SK-N-MC (cell line): ENCODE data around the gene TGM4.

ENCODE experiments used
- EZH2 ChIP-seq: fragments of 200-600 bp; sonication (generic); IDR thresholded peaks from one replicate; pipeline ENCODE4 v1.6.1; 2017; ENCODE audit warnings: antibody characterized with exemption
- POLR2AphosphoS5 ChIP-seq: IDR thresholded peaks from 2 replicates; pipeline ENCODE4 v1.6.1; 2012; ENCODE audit warnings: mild to moderate bottlenecking, low read depth, low read length, borderline replicate concordance

DNA sequence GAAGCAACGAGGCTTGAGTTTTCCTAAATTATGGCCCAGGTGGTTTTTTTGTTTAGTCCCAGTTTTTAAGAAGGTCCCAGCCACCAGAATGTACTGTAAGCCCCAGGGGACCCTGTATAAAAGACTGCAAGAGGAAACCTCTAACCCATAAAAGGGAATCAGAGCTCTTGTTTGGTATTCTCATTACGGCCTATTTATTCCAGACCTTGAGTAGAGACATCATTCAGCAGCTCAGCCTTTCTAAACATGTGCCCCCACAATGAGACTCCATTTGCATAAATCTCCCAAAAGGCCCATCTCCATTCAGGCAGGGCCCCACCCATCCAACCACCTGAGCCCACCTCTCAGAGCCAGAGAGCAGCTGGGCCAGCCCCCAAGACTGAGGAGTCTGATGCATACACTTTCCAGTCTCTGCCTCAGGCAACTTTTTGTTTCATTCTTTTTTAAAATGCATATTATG is 75.9 kb downstream of the TGM4 start:
- no peak for TF ChIP-seq EZH2
- no peak for TF ChIP-seq POLR2AphosphoS5
